T-helper 2 cell treated with Interferon-gamma antibody and Interleukin-4, amounts not matched to agents 5 μg/mL and 100 μg/mL, for 36 hours (primary cell): ENCODE measurements around the gene SEBOX.
A peak's percentile ranks its signal among the peaks of the same experiment; 100 is the strongest.

Source experiments
- DNase-seq: peaks from one replicate; pipeline ENCODE4 v3.0.0; 2021; ENCODE audit warnings: low spot score
- H3K27ac Mint-ChIP-seq: one replicate; pipeline ENCODE4 v1.8.0; 2021; ENCODE audit warnings: mild to moderate bottlenecking, mixed read lengths
- H3K27me3 Mint-ChIP-seq: one replicate; pipeline ENCODE4 v1.8.0; 2021; ENCODE audit warnings: low read depth, mixed read lengths
- H3K36me3 Mint-ChIP-seq: one replicate; pipeline ENCODE4 v1.8.0; 2021; ENCODE audit warnings: low read depth, mixed read lengths
- H3K4me1 Mint-ChIP-seq: one replicate; pipeline ENCODE4 v1.8.0; 2021; ENCODE audit warnings: low read depth, mixed read lengths
- H3K4me3 Mint-ChIP-seq: one replicate; pipeline ENCODE4 v1.8.0; 2022; ENCODE audit warnings: mild to moderate bottlenecking, moderate library complexity, mixed read lengths
- H3K9me3 Mint-ChIP-seq: one replicate; pipeline ENCODE4 v1.8.0; 2021; ENCODE audit warnings: mixed read lengths

The SEBOX gene

DNA sequence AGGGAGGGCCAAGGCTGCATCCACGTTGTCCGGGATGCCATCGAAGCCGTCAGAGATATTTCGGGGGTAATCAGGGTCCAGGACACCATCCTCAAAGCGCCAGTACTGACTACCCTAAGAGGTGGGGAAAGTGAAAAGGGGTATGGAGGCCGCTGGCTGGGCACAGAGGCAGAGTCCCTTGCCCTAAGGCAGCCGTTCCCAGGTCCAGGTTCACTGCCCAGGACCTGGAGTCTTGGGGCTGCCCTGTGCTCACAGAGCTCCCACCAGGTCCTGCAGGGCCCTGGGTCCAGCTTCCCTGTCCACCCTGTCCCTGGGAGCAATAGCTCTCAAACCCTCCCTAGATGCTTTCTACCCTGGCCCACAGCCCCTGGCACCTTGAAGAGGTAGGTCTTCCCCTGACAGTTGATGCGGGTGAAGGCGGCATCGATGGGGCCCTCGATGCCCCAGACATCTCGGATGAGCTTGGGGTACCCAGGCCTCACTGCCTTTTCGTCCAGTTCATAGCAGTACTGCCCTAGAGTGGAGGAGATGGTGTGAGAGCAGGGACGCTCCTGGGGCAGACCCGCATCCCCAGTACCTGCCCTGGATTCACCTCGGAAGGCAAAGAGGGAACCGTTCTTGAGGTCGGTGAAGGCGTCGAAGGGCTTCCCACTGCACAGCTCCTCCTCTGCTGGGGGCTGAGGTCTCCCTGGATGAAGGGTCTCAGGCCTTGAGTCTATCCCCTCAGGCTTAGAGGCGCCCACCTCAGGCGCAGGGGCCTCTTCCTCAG is 4.1 kb upstream of the SEBOX start:
- Mint-ChIP-seq H3K36me3 (no peaks in the 10 kb centered on the region), H3K4me1 (peaks cover 12% of the 10 kb centered on the region), H3K4me3 (no peak overlapping the region), H3K27ac (no peak overlapping the region), H3K9me3 (no peaks in the 10 kb centered on the region), H3K27me3 (no peaks in the 10 kb centered on the region)
- DNase-seq: no peak

DNA sequence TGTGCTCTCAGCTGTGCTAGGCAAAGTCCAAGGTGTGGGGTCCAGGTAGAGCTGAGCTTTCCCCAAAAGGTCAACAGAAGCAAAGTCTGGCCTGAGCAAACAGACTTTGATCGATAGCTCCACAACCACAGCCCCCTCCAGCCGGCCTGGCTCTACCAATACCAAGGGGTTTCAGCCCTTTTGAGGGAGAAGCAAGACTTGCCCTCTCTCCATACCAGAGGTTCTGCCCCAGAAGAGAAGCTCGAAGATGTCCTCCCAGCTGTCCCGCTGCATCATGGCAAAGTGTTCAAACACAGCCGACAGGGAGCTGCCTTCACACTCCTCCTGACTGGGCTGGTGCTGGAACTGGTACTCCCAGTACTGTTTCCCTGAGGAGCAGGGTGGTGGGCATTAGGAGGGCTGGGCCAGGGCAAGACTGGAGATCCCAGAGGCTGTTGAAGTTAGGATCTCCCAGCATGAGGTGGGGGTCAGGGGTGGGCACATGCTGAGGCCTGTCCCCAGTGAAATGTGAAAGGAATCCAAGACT is 3.4 kb upstream of the SEBOX start:
- DNase-seq: no peak
- no peaks in the 10 kb centered on the region for H3K36me3 Mint-ChIP-seq
- no peak overlapping the region for H3K27ac Mint-ChIP-seq
- H3K9me3 Mint-ChIP-seq: no peaks in the 10 kb centered on the region
- H3K4me3 Mint-ChIP-seq: no peak overlapping the region
- peaks cover 8% of the 10 kb centered on the region for H3K4me1 Mint-ChIP-seq
- no peaks in the 10 kb centered on the region for H3K27me3 Mint-ChIP-seq

DNA sequence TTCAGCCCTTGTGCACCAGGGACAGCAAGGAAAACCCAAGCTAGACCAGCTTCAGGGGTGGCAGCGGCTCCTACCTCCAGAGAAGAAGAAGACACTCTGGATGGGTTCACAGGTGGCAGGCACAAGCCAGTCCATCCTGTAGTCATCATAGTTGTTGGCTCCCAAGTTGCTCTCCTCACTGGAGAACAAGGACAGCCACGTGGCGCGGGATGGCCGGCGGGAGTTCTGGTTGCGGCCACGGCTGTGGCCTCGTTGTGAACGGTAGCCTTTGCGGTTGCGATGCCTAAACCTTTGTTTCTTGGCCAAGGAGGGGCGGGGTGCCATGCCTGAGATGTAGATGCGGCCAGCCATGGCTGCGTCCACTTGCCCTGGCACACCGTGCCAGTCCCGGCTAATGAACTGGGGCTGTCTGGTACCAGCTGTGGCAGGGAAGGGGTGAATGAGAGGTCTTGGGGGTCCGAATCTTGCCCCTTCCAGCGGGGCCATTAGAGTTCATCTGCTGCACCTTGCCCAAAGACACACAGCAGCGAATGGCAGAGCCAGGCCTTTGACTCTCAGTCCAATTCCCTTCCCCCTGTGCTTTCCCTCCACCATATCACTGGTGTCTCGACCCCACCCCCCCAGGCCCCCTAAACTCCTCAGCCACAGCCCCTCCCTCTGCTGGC is 2.8 kb upstream of the SEBOX start:
- Mint-ChIP-seq H3K27ac (no peak overlapping the region), H3K9me3 (no peaks in the 10 kb centered on the region), H3K4me3 (no peak overlapping the region)

DNA sequence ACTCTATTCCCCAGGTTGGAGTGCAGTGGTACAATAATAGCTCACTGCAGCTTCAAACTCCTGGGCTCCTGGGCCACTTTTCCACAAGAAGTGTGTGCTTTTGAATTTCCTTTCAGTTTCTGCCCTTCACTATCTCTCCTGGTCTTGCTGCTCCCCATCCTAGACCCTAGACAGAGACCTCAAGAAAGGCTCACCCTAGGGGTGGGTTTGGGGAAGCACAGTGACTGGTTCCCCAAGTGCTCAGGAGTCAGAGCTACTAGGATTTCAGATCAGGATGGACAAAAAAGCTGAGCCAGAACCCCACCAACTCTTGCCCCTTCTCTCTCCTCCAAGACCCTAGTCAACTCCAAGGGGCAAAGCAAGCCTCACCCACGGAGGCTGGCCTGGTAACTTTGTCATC is 1.6 kb upstream of the SEBOX start:
- Mint-ChIP-seq H3K36me3 (peaks cover 3% of the 10 kb centered on the region), H3K27ac (no peak overlapping the region), H3K9me3 (no peaks in the 10 kb centered on the region), H3K4me3 (no peak overlapping the region), H3K27me3 (no peaks in the 10 kb centered on the region), H3K4me1 (peaks cover 3% of the 10 kb centered on the region)
- no peak for DNase-seq

More for the DNA sequence above, 2.8 kb upstream of the SEBOX start:
- no peaks in the 10 kb centered on the region for H3K27me3 Mint-ChIP-seq
- DNase-seq: no peak
- peaks cover 6% of the 10 kb centered on the region for H3K4me1 Mint-ChIP-seq
- H3K36me3 Mint-ChIP-seq: no peaks in the 10 kb centered on the region

DNA sequence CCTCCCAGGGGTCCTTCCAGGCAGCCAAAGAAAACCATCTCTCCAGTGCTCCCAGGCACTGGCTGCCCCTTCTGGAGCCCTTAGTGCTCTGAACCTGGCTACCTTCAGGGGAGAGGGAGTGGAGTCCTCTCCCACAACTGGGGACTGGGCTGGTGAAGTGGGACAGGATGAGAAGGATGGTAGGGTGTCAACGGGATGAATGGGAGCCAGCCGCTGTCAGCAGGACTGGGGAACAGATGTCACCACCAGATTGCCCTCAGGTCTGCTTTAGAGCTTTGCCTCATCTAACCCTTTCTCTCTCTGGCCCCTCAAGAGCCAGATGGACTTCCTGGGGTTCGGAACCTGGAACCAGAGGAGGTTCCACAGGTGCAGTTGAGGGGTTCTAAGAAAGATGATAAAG is 488 bp upstream of the SEBOX start:
- no peak overlapping the region for H3K4me3 Mint-ChIP-seq
- DNase-seq: no peak
- peaks cover 2% of the 10 kb centered on the region for H3K4me1 Mint-ChIP-seq
- H3K36me3 Mint-ChIP-seq: peaks cover 13% of the 10 kb centered on the region
- no peak overlapping the region for H3K27ac Mint-ChIP-seq
- H3K9me3 Mint-ChIP-seq: no peaks in the 10 kb centered on the region
- no peaks in the 10 kb centered on the region for H3K27me3 Mint-ChIP-seq

DNA sequence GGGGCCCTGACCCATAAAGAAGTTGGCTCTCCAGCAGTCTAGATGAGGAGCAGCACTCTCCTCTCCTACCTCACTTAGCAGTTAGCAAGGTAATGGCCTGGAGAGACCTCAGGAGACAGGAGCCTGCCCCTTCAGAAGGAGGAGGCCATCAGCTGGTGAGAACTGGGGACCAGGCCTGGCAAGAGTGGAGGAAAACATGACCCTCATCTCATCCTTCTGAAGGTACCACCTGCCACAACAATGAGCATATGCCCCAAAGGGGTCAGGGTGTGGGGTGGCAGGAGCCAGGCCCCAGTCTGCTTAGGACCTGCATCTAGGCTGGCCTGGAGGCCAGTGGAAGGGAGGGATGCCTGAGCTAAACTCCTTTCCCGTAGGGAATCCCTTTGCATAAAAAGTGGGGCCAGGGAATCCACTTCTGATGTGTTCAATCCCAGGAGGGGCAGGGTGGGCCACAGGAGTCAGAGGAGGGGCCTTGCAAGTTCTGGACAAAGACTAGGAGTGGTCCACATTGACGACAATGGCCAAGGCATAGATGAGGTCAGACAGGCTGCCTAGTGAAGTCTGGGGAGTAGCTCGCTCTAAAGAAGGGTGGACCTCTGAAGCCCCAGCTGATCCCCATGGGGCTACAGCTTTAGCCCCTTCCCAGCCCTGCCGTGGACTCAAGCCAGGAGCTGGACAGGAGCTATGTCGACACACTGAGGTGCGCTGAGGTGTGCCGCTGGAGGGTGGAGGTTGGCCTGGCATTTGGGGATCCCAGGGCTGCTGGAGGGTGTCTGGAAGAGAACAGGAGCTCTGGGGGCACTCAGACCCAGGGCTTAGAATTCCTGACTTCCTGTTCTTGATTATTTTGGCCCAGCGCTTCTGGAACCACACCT is 986 bp downstream of the SEBOX start:
- Mint-ChIP-seq H3K27me3 (no peaks in the 10 kb centered on the region), H3K4me1 (peaks cover 2% of the 10 kb centered on the region), H3K36me3 (peaks cover 21% of the 10 kb centered on the region), H3K4me3 (no peak overlapping the region), H3K27ac (no peak overlapping the region), H3K9me3 (no peaks in the 10 kb centered on the region)
- no peak for DNase-seq

DNA sequence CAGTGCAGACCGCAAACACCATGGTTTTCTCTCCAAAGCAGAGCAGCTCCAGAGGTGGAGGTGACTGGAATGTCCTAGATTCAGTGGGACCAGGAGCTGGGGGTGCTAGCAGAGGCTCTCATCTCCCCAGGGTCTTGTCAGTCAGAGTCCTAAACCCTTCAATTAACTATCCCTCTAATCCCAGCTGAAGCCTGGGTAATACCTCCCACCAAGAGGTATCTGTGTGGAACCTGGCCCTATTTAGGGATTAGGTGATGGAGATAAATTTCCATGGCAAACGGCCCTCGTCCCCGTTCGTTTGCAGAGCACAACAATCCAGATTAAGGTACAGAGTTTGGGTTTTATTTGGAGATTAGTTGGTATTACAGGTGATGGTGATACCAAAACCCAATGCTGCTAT is 1.8 kb downstream of the SEBOX start:
- Mint-ChIP-seq H3K4me1 (peaks cover 6% of the 10 kb centered on the region), H3K36me3 (peaks cover 23% of the 10 kb centered on the region), H3K27ac (no peak overlapping the region), H3K4me3 (no peak overlapping the region), H3K27me3 (no peaks in the 10 kb centered on the region), H3K9me3 (no peaks in the 10 kb centered on the region)
- no peak for DNase-seq

DNA sequence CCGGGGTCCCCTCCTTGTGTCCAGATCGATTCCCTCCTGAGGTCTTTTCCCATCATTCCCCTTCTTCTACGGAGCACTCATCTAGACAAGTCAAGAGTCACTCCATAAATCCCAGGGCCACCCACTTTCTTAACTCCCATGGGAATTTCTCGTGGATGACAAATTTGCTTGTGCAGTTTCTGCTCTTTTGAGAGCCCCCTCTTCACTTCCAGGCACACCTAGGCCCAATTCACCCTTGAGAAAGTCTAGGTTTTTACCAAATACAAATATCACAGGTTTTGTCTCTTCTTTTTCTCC is 7.2 kb downstream of the SEBOX start:
- Mint-ChIP-seq H3K4me3 (peak overlapping the region; percentile 91), H3K4me1 (peaks cover 29% of the 10 kb centered on the region), H3K36me3 (peaks cover 50% of the 10 kb centered on the region), H3K9me3 (no peaks in the 10 kb centered on the region), H3K27me3 (no peaks in the 10 kb centered on the region), H3K27ac (peak overlapping the region; percentile 92)
- DNase-seq: no peak

DNA sequence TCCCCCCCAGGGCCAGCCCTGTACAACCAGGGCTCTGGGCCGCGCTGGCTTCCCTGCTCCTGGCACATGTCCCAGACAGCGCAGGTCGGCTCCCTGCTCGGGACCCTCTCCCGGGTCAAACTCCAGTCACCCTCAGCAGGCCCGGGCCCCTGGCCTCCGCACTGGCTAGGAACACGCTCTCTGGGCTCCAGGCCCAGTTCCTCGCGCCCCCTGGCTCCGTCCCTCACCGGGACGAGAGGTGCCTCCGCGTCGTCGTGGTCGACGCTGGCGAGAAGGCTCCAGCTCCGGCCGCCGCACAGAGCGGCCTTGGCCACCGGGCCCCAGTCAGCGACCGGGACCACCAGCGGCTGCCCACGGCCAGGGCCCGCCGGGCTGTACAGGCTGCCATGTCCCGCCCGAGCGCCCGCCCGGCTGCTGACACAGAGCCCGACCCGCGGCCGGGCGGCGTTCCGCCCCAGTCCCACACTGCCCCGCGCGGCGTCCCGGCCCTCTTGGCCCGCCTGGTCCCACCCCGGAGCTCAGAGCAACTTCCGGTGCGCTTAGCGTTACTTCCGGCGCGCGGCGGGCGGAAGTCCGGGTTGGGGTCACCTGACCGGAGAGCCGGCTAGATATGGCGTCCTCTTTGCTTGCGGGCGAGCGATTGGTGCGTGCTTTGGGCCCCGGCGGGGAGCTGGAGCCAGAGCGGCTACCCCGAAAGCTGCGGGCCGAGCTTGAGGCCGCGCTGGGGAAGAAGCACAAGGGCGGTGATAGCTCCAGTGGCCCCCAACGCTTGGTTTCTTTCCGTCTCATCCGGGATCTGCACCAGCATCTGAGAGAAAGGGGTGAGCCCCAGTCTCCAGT is 7.7 kb downstream of the SEBOX start, which contains the start of gene POLDIP2:
Gene POLDIP2, minus strand, starts transcription at position 467 of the 840 bp plus-strand sequence. Its CDS starts 79 bp downstream, at position 388.
- Mint-ChIP-seq H3K27ac (peak within 1 kb of the TSS; percentile 92), H3K9me3 (no peaks in the 10 kb centered on the region), H3K4me1 (peaks cover 29% of the 10 kb centered on the region), H3K4me3 (peak within 1 kb of the TSS; percentile 91), H3K36me3 (peaks cover 51% of the 10 kb centered on the region), H3K27me3 (no peaks in the 10 kb centered on the region)
- peak; percentile 97 for DNase-seq

DNA sequence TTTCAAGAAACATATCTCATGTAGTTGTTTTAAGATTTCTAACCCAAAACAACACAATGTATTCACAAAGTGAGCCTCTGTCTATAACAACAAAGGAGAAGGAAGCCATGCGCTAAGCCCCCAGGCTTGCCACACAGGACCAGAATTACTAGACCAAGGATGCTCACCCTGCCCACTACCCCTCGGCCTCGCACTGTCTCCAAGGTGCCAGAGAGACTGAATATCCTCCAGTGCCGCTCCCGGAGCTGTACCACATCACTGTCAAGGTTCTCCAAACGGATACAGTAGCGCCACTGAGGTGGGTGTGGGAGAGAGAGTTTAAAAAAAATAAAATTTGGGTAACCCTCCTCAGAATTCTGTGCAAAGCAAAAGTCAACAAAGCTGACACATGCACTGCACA is 14.7 kb downstream of the SEBOX start:
- Mint-ChIP-seq H3K27ac (no peak overlapping the region), H3K4me3 (no peak overlapping the region), H3K27me3 (no peaks in the 10 kb centered on the region), H3K36me3 (peaks cover 60% of the 10 kb centered on the region), H3K4me1 (peaks cover 4% of the 10 kb centered on the region), H3K9me3 (no peaks in the 10 kb centered on the region)
- no peak for DNase-seq

DNA sequence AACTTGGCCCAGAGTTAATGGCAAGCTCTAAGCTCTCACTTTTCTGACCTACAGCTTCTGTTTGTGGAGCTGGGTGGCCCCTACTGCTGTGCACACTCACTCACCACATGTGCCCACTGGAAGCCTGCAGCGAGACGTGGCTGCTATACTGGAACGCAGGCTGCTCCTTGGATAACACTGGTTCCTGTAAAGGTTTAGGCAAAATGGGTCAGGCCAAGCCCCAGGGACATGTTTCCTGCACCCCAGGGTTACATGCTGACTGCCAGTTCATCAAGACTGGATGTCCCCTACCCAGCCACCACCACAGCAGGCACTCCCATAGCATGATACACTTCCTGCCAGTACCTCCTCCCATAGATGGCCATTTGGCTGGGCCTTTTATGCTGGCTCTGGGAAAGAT is 16.0 kb downstream of the SEBOX start:
- H3K4me1 Mint-ChIP-seq: no peaks in the 10 kb centered on the region
- no peak overlapping the region for H3K4me3 Mint-ChIP-seq
- no peaks in the 10 kb centered on the region for H3K9me3 Mint-ChIP-seq
- H3K27me3 Mint-ChIP-seq: no peaks in the 10 kb centered on the region
- H3K36me3 Mint-ChIP-seq: peaks cover 56% of the 10 kb centered on the region
- no peak for DNase-seq
- no peak overlapping the region for H3K27ac Mint-ChIP-seq

DNA sequence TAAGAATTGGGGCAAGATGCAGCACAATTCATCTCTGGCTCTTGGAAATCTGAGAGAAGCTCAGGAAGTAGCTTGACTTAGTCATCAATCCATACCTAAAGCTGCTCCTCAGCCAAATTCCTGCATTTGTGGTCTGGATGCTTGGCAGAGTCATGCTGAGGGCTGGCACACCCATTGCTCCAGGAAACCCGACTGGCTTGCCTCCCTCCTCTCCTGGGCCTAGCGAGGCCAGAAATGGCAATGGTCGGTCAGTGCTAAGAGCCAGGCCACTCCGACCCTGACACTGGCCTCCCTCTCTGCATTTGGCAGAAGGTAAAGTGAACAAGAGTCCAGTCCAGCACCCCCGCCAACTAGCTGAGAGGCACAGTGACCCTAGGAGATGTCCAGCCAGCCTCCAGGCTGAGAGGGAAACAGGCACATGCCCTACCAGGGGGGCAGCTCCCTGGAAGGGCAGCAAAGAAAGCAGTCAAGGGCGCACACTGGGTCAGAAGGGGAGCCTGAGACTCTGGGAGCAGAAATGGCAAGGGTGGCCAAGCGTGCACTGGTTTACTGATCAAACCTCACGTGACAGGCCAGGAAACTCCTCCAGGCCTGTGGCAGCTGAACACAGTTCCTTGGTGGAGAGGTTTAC is 17.6 kb downstream of the SEBOX start:
- Mint-ChIP-seq H3K36me3 (peaks cover 50% of the 10 kb centered on the region), H3K27me3 (no peaks in the 10 kb centered on the region), H3K27ac (no peak overlapping the region), H3K9me3 (no peaks in the 10 kb centered on the region), H3K4me1 (no peaks in the 10 kb centered on the region), H3K4me3 (no peak overlapping the region)
- no peak for DNase-seq

DNA sequence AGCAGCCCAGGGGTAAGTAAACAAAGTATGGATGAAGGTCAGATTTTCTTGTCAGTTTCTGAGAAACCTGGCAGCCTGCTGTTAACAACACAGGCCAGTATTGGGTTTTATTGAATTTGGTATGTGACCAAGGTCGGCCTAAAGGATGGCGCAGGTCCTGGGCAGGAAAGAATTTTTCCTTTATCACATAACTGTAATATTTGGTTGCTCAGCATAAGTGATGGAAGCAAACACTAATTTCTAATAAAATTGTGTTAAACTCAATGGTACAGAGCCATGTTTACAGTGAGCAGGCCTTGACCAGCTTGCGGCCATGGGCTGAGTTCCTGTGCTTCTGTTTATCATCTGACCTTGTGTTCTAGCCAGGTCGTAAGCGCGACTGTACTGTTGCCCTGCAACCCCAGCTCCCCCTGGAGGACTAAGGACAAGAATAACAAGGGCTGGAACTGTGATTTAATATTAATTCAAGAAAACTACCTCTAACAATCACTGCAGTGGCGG is 18.2 kb downstream of the SEBOX start:
- Mint-ChIP-seq H3K9me3 (no peaks in the 10 kb centered on the region), H3K4me1 (no peaks in the 10 kb centered on the region), H3K36me3 (peaks cover 51% of the 10 kb centered on the region), H3K27ac (no peak overlapping the region), H3K27me3 (no peaks in the 10 kb centered on the region), H3K4me3 (no peak overlapping the region)
- DNase-seq: no peak
